Measurements from ENCODE around the gene SELENOS.

Gene SELENOS

GRCh38 chr15:101308604-101309435 lies 31.5 kb upstream of the SELENOS start:
- H3K4me1 ChIP-seq (ENCODE audit: insufficient read depth, insufficient read length) = peaks cover 15% of the 10 kb centered on the region
- no peak for TF ChIP-seq YY1 (IDR thresholded peaks at IDR 0.05; ENCODE audit: insufficient read depth, insufficient read length)
- DNase-seq (ENCODE audit: low read depth, low spot score) = no peak
- H3K36me3 ChIP-seq (ENCODE audit: insufficient read depth, insufficient read length, low read length) = no peaks in the 10 kb centered on the region
- H3K9me3 ChIP-seq (ENCODE audit: insufficient read depth, low read length) = no peaks in the 10 kb centered on the region
- no peak overlapping the region for H3K9ac ChIP-seq (ENCODE audit: insufficient read length, low read depth)
- H3K27me3 ChIP-seq (ENCODE audit: insufficient read depth, insufficient read length) = no peaks in the 10 kb centered on the region
- H3K4me3 ChIP-seq (ENCODE audit: insufficient read length, low read depth) = no peak overlapping the region

- Histone ChIP-seq H3K36me3 (ENCODE audit: insufficient read depth, insufficient read length, low read length) (no peaks in the 10 kb centered on the region), H3K9ac (ENCODE audit: insufficient read length, low read depth) (no peak overlapping the region), H3K9me3 (ENCODE audit: insufficient read depth, low read length) (no peaks in the 10 kb centered on the region), H3K4me1 (ENCODE audit: insufficient read depth, insufficient read length) (peaks cover 12% of the 10 kb centered on the region), H3K27me3 (ENCODE audit: insufficient read depth, insufficient read length) (no peaks in the 10 kb centered on the region), H3K4me3 (ENCODE audit: insufficient read length, low read depth) (no peak overlapping the region)
- TF ChIP-seq SUZ12 (IDR thresholded peaks at IDR 0.05; ENCODE audit: extremely low read depth, insufficient read depth, insufficient read length) (no peak), YY1 (IDR thresholded peaks at IDR 0.05; ENCODE audit: insufficient read depth, insufficient read length) (no peak), ZNF274 (IDR thresholded peaks at IDR 0.05; ENCODE audit: low read depth, low read length) (no peak)
- DNase-seq (ENCODE audit: low read depth, low spot score) = no peak
These were observed 30.8 kb upstream of the SELENOS start for GRCh38 chr15:101307897-101308603.

GRCh38 chr15:101307048-101307896 lies 30.0 kb upstream of the SELENOS start:
- H3K9me3 ChIP-seq (ENCODE audit: insufficient read depth, low read length) = no peaks in the 10 kb centered on the region
- H3K4me3 ChIP-seq (ENCODE audit: insufficient read length, low read depth) = no peak overlapping the region
- TF ChIP-seq ZNF274 (IDR thresholded peaks at IDR 0.05; ENCODE audit: low read depth, low read length) = no peak
- no peak for TF ChIP-seq YY1 (IDR thresholded peaks at IDR 0.05; ENCODE audit: insufficient read depth, insufficient read length)
- no peak for TF ChIP-seq SUZ12 (IDR thresholded peaks at IDR 0.05; ENCODE audit: extremely low read depth, insufficient read depth, insufficient read length)
- H3K9ac ChIP-seq (ENCODE audit: insufficient read length, low read depth) = no peak overlapping the region
- peaks cover 11% of the 10 kb centered on the region for H3K4me1 ChIP-seq (ENCODE audit: insufficient read depth, insufficient read length)
- H3K36me3 ChIP-seq (ENCODE audit: insufficient read depth, insufficient read length, low read length) = no peaks in the 10 kb centered on the region
- no peak for DNase-seq (ENCODE audit: low read depth, low spot score)
- no peaks in the 10 kb centered on the region for H3K27me3 ChIP-seq (ENCODE audit: insufficient read depth, insufficient read length)

- Histone ChIP-seq H3K9me3 (ENCODE audit: insufficient read depth, low read length) (no peaks in the 10 kb centered on the region), H3K27me3 (ENCODE audit: insufficient read depth, insufficient read length) (no peaks in the 10 kb centered on the region), H3K9ac (ENCODE audit: insufficient read length, low read depth) (no peak overlapping the region), H3K36me3 (ENCODE audit: insufficient read depth, insufficient read length, low read length) (no peaks in the 10 kb centered on the region), H3K4me1 (ENCODE audit: insufficient read depth, insufficient read length) (peaks cover 11% of the 10 kb centered on the region), H3K4me3 (ENCODE audit: insufficient read length, low read depth) (no peak overlapping the region)
- DNase-seq (ENCODE audit: low read depth, low spot score) = no peak
- TF ChIP-seq ZNF274 (IDR thresholded peaks at IDR 0.05; ENCODE audit: low read depth, low read length) = no peak
- no peak for TF ChIP-seq YY1 (IDR thresholded peaks at IDR 0.05; ENCODE audit: insufficient read depth, insufficient read length)
- no peak for TF ChIP-seq SUZ12 (IDR thresholded peaks at IDR 0.05; ENCODE audit: extremely low read depth, insufficient read depth, insufficient read length)
These were observed 29.2 kb upstream of the SELENOS start for GRCh38 chr15:101306341-101307047.

- no peak overlapping the region for H3K9ac ChIP-seq (ENCODE audit: insufficient read length, low read depth)
- TF ChIP-seq ZNF274 (IDR thresholded peaks at IDR 0.05; ENCODE audit: low read depth, low read length) = no peak
- TF ChIP-seq YY1 (IDR thresholded peaks at IDR 0.05; ENCODE audit: insufficient read depth, insufficient read length) = no peak
- TF ChIP-seq SUZ12 (IDR thresholded peaks at IDR 0.05; ENCODE audit: extremely low read depth, insufficient read depth, insufficient read length) = no peak
These were observed 28.6 kb upstream of the SELENOS start for GRCh38 chr15:101305820-101306255.

GRCh38 chr15:101303408-101303807 lies 26.1 kb upstream of the SELENOS start:
- no peak for DNase-seq (ENCODE audit: low read depth, low spot score)
- Histone ChIP-seq H3K27me3 (ENCODE audit: insufficient read depth, insufficient read length) (no peaks in the 10 kb centered on the region), H3K4me1 (ENCODE audit: insufficient read depth, insufficient read length) (peaks cover 11% of the 10 kb centered on the region), H3K9me3 (ENCODE audit: insufficient read depth, low read length) (no peaks in the 10 kb centered on the region), H3K4me3 (ENCODE audit: insufficient read length, low read depth) (no peak overlapping the region), H3K36me3 (ENCODE audit: insufficient read depth, insufficient read length, low read length) (no peaks in the 10 kb centered on the region), H3K9ac (ENCODE audit: insufficient read length, low read depth) (no peak overlapping the region)
- no peak for TF ChIP-seq YY1 (IDR thresholded peaks at IDR 0.05; ENCODE audit: insufficient read depth, insufficient read length)
- no peak for TF ChIP-seq SUZ12 (IDR thresholded peaks at IDR 0.05; ENCODE audit: extremely low read depth, insufficient read depth, insufficient read length)
- TF ChIP-seq ZNF274 (IDR thresholded peaks at IDR 0.05; ENCODE audit: low read depth, low read length) = no peak

More at GRCh38 chr15:101305820-101306255, 28.6 kb upstream of the SELENOS start:
- Histone ChIP-seq H3K27me3 (ENCODE audit: insufficient read depth, insufficient read length) (no peaks in the 10 kb centered on the region), H3K4me1 (ENCODE audit: insufficient read depth, insufficient read length) (peaks cover 11% of the 10 kb centered on the region), H3K36me3 (ENCODE audit: insufficient read depth, insufficient read length, low read length) (no peaks in the 10 kb centered on the region), H3K9me3 (ENCODE audit: insufficient read depth, low read length) (no peaks in the 10 kb centered on the region), H3K4me3 (ENCODE audit: insufficient read length, low read depth) (no peak overlapping the region)
- no peak for DNase-seq (ENCODE audit: low read depth, low spot score)

All from NT2/D1 (cell line).